ENCODE data around the gene FOXA2. TPM values are rescaled to one million over a fixed set of nuclear protein-coding genes. Genes with fewer than 3 reads are reported as not detected.
A peak's percentile ranks its signal among the peaks of the same experiment; 100 is the strongest.

FOXA2 gene
- total and polyA plus RNA-seq, 9 of the 15 experiments (the other 6 are each of a cell fraction or from before 2014, with no cell fraction given): 0.10 to 1.0 (median 0.25) TPM

- FAIRE-seq (no peak), DNase-seq (ENCODE audit: extremely low read depth in 1 of 4, low spot score in 3 of 4) (peak in 1 of 4 experiments; percentile 12), ATAC-seq (no peak)
- H3K4me1 ChIP-seq (replicated peaks in 1 of 2; ENCODE audit: control insufficient read depth in 2 of 2, insufficient read depth in 2 of 2, low read length in 2 of 2): peaks cover 0 to 6% of the 10 kb centered on the region in 2 experiments; a peak in 3 of 5 replicates
- no peaks in the 10 kb centered on the region for H3K9me1 ChIP-seq (ENCODE audit: control insufficient read depth, insufficient read depth, low read length)
- no peaks in the 10 kb centered on the region; a peak in 1 of 5 replicates for H3K27me3 ChIP-seq (ENCODE audit: control insufficient read depth in 2 of 2, insufficient read depth in 2 of 2, low read length in 2 of 2)
- H2AFZ ChIP-seq (ENCODE audit: low read depth, low read length): no peak overlapping the region
- no peaks in the 10 kb centered on the region for H3K36me3 ChIP-seq (ENCODE audit: control insufficient read depth, insufficient read depth, low read length)
- POLR2A ChIA-PET: interaction anchor here (1.0 kb wide), 1 partner anchor 150 kb away, joined by 3 read pairs; no protein-coding TSS in a partner anchor
- no peak overlapping the region for H3K9ac ChIP-seq (ENCODE audit: insufficient read depth in 1 of 2, low read depth in 2 of 2, low read length in 2 of 2)
- BruUV-seq (replicated peaks): no TSS peak
- H3K9me3 ChIP-seq (replicated peaks; ENCODE audit: control insufficient read depth, insufficient read depth, low read depth, low read length): no peaks in the 10 kb centered on the region
- no peak overlapping the region for H3K4me3 ChIP-seq
- intact Hi-C loops (cut with micrococcal nuclease) (no loop called here), in situ Hi-C loops (cut with MboI) (no loop called here)
- no peak overlapping the region for H3K27ac ChIP-seq (ENCODE audit: extremely low read depth, low read depth, low read length)
- H4K20me1 ChIP-seq (replicated peaks; ENCODE audit: control insufficient read depth, insufficient read depth, low read length): no peaks in the 10 kb centered on the region
- H3K4me2 ChIP-seq (ENCODE audit: insufficient read depth, low read length): no peak overlapping the region
- 14% methylated on average over 8 of the region's 9 CpGs for WGBS (ENCODE audit: insufficient coverage, low coverage, missing lambda C conversion rate)
- no peaks in the 10 kb centered on the region for H3K79me2 ChIP-seq (ENCODE audit: control insufficient read depth, insufficient read depth, low read length)
- CTCF ChIA-PET (ENCODE audit: low intra/inter-chr PET ratio): no interaction called here
- TF ChIP-seq GTF2B (IDR thresholded peaks at IDR 0.05; ENCODE audit: extremely low read depth, insufficient read length): no peak
- no peak for TF ChIP-seq ZNF408 (CRISPR knock-in tag; IDR thresholded peaks at IDR 0.05; ENCODE audit: low read depth)
- TF ChIP-seq CHD2 (IDR thresholded peaks at IDR 0.05; ENCODE audit: low read depth, low read length): no peak
- no peak for TF ChIP-seq ATF7 (IDR thresholded peaks at IDR 0.05)
- no peak for TF ChIP-seq THAP12 (CRISPR knock-in tag; IDR thresholded peaks at IDR 0.05)
- TF ChIP-seq TAL1 (IDR thresholded peaks at IDR 0.05): peak; percentile 65
- no peak for TF ChIP-seq LCOR (CRISPR knock-in tag; IDR thresholded peaks at IDR 0.05)
- no peak for TF ChIP-seq CREBBP (IDR thresholded peaks at IDR 0.05; ENCODE audit: low read depth, low read length)
- no peak for TF ChIP-seq ZNF280A (IDR thresholded peaks at IDR 0.05; ENCODE audit: low read depth, partially characterized antibody)
- no peak for TF ChIP-seq HDAC2 (IDR thresholded peaks at IDR 0.05)
- no peak for TF ChIP-seq ZNF282 (CRISPR knock-in tag; IDR thresholded peaks at IDR 0.05)
- TF ChIP-seq ZBTB12 (CRISPR knock-in tag; IDR thresholded peaks at IDR 0.05): no peak
- TF ChIP-seq ZBTB43 (CRISPR knock-in tag; IDR thresholded peaks at IDR 0.05): no peak
- TF ChIP-seq DPF2 (IDR thresholded peaks at IDR 0.05): no peak
- TF ChIP-seq USF1 (CRISPR knock-in tag; IDR thresholded peaks at IDR 0.05): no peak
- TF ChIP-seq NRF1 (conservative IDR thresholded peaks at IDR 0.05 in 1 of 2, IDR thresholded peaks at IDR 0.05 in 1 of 2): no peak
Measured at GRCh38 chr20:22561965-22562577, 22.3 kb downstream of the FOXA2 start.

Data from K562 (cell line).